ENCODE measurements around the gene RPL36A.

DNA sequence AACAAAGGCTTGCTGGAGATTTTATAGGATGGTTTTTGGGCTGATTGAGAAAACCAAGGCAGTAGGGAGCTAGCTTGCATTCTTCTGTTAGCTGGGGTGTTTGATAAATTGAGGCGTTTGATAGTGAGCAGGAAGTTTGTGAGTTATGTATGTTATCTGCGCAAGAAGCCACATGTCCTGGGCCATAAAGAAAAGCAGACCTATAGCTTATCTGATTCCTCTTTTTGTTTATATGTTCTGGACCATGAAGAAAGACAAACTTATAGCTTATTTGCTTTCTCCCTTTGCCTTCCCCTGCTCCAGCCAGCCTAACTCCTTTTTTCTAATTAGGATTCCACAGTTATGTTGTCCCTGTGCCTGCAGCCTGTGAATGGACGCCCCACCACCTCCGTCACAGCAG lies 26.4 kb downstream of the RPL36A start:
- TF ChIP-seq, protein P1, sequence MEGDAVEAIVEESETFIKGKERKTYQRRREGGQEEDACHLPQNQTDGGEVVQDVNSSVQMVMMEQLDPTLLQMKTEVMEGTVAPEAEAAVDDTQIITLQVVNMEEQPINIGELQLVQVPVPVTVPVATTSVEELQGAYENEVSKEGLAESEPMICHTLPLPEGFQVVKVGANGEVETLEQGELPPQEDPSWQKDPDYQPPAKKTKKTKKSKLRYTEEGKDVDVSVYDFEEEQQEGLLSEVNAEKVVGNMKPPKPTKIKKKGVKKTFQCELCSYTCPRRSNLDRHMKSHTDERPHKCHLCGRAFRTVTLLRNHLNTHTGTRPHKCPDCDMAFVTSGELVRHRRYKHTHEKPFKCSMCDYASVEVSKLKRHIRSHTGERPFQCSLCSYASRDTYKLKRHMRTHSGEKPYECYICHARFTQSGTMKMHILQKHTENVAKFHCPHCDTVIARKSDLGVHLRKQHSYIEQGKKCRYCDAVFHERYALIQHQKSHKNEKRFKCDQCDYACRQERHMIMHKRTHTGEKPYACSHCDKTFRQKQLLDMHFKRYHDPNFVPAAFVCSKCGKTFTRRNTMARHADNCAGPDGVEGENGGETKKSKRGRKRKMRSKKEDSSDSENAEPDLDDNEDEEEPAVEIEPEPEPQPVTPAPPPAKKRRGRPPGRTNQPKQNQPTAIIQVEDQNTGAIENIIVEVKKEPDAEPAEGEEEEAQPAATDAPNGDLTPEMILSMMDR (IDR thresholded peaks at IDR 0.05; ENCODE audit: low read depth, low read length, missing input control), result no peak
- TF ChIP-seq RAD21 (IDR thresholded peaks at IDR 0.05), result no peak
- TF ChIP-seq YY1 (IDR thresholded peaks at IDR 0.05), result no peak
- TF ChIP-seq, protein P2, sequence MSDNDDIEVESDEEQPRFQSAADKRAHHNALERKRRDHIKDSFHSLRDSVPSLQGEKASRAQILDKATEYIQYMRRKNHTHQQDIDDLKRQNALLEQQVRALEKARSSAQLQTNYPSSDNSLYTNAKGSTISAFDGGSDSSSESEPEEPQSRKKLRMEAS (IDR thresholded peaks at IDR 0.05), result no peak
- no peak for TF ChIP-seq JUND (IDR thresholded peaks at IDR 0.05)
- no peak for TF ChIP-seq HNF4G (IDR thresholded peaks at IDR 0.05)
- no peak for TF ChIP-seq SP1 (IDR thresholded peaks at IDR 0.05)

All from liver (tissue), 3 donors.